Posterior vena cava (tissue), 2 donors: ENCODE data around the gene FASTKD1. TPM values are rescaled to one million over a fixed set of nuclear protein-coding genes. Genes with fewer than 3 reads are reported as not detected.
"Not testable (repeated sequence)": the region's sequence is repeated elsewhere in the genome, so short reads cannot be mapped to it uniquely, and the experiment has no call there.

Experiments
- DNase-seq: peaks from one replicate; pipeline ENCODE4 v3.0.0-alpha.2; 2020; ENCODE audit warnings: low spot score
- intact Hi-C, 2 donors: fragments of 100-400 bp; cut with DNase I; formaldehyde crosslinking; loops; one replicate each; pipeline versions ENCODE4 v1.14.1 to v1.14.2; 2022 to 2023
- long read RNA-seq, 2 donors: library from polyadenylated mRNA; unstranded; transcript quantifications; one replicate each; pipeline ENCODE4 v2.0.0, GENCODE V29; 2020 to 2021
- total RNA-seq, 2 donors: library from RNA; stranded (reverse); fragmentation: NEBNext Ultra II Directional; extraction: Animal tissue kit (Norgen Biotek cat#: 25700); gene quantifications; one replicate each; pipeline ENCODE4 v1.2.1, GENCODE V29; 2021
- donor health status: DM: yes; HTN: yes; CAD: no.
- donor health status: DM: yes; HTN: yes; CAD: no.

FASTKD1 gene
- total RNA-seq: 10 to 100 TPM; 16.8 to 19.6 TPM
- long read RNA-seq, donor 1, partial matches to known transcripts: 1 of 5 reads
- long read RNA-seq, donor 1, other reads (novel, unspliced or antisense): 3 of 5 reads
- long read RNA-seq, donor 2, partial matches to known transcripts: 1 of 4 reads
- long read RNA-seq, donor 2, other reads (novel, unspliced or antisense): 1 of 4 reads

- peak; percentile 96 for DNase-seq
- intact Hi-C loops: no loop called here
Measured at GRCh38 chr2:169573160-169573973, at the start of gene FASTKD1. TSS of gene FASTKD1 (minus strand) at chr2:169573865. CDS start at chr2:169572029, 1,836 bp downstream.

GRCh38 chr2:169623235-169623634, 49.6 kb upstream of the FASTKD1 start:
- DNase-seq: no peak
- intact Hi-C loops: no loop called here

GRCh38 chr2:169620509-169620908, 46.8 kb upstream of the FASTKD1 start:
- DNase-seq: no peak

GRCh38 chr2:169619946-169620345, 46.3 kb upstream of the FASTKD1 start:
- no peak for DNase-seq
- intact Hi-C loops: no loop called here

More at GRCh38 chr2:169620509-169620908, 46.8 kb upstream of the FASTKD1 start:
- intact Hi-C loops: no loop called here

- DNase-seq, intact Hi-C loops: not testable (repeated sequence)
Measured at GRCh38 chr2:169615982-169616381, 42.3 kb upstream of the FASTKD1 start.

- intact Hi-C loops: no loop called here
- DNase-seq: no peak
Measured at GRCh38 chr2:169613876-169614275, 40.2 kb upstream of the FASTKD1 start.

GRCh38 chr2:169609264-169609663, 35.6 kb upstream of the FASTKD1 start:
- intact Hi-C loops: no loop called here
- no peak for DNase-seq

GRCh38 chr2:169599568-169599967, 25.9 kb upstream of the FASTKD1 start:
- intact Hi-C loops: no loop called here
- DNase-seq: no peak

- intact Hi-C loops: no loop called here
- no peak for DNase-seq
Measured at GRCh38 chr2:169598982-169599381, 25.3 kb upstream of the FASTKD1 start.

- DNase-seq, intact Hi-C loops: not testable (repeated sequence)
Measured at GRCh38 chr2:169596546-169596945, 22.9 kb upstream of the FASTKD1 start.

GRCh38 chr2:169590804-169591203, 17.1 kb upstream of the FASTKD1 start:
- DNase-seq: no peak
- intact Hi-C loops: no loop called here

GRCh38 chr2:169585673-169586072, 12.0 kb upstream of the FASTKD1 start:
- no peak for DNase-seq
- intact Hi-C loops: no loop called here

GRCh38 chr2:169584005-169584877, 10.6 kb upstream of the FASTKD1 start, which contains the start of gene PPIG:
TSS of gene PPIG (plus strand) at chr2:169584351. CDS start at chr2:169604042, 19,691 bp downstream.
- intact Hi-C loops: no loop called here
- DNase-seq: peak; percentile 97

- intact Hi-C loops: no loop called here
- DNase-seq: no peak
Measured at GRCh38 chr2:169583518-169583917, 9.9 kb upstream of the FASTKD1 start.

- intact Hi-C loops, DNase-seq: not testable (repeated sequence)
Measured at GRCh38 chr2:169582552-169583266, 9.0 kb upstream of the FASTKD1 start.

GRCh38 chr2:169579044-169579443, 5.4 kb upstream of the FASTKD1 start:
- DNase-seq: no peak
- intact Hi-C loops: no loop called here

GRCh38 chr2:169575264-169575663, 1.6 kb upstream of the FASTKD1 start:
- intact Hi-C loops, DNase-seq: not testable (repeated sequence)

- DNase-seq, intact Hi-C loops: not testable (repeated sequence)
Measured at GRCh38 chr2:169574539-169574938, 874 bp upstream of the FASTKD1 start.

GRCh38 chr2:169573974-169574299, 272 bp upstream of the FASTKD1 start:
- DNase-seq: no peak
- intact Hi-C loops: no loop called here
